ENCODE measurements around the gene SUMO3. TPM values are rescaled to one million over a fixed set of nuclear protein-coding genes. Genes with fewer than 3 reads are reported as not detected.

The SUMO3 gene
- 52.6 and 57.9 TPM in 2 replicates for total RNA-seq (2014; rRNA removed; shearing (Covaris generic))

DNA sequence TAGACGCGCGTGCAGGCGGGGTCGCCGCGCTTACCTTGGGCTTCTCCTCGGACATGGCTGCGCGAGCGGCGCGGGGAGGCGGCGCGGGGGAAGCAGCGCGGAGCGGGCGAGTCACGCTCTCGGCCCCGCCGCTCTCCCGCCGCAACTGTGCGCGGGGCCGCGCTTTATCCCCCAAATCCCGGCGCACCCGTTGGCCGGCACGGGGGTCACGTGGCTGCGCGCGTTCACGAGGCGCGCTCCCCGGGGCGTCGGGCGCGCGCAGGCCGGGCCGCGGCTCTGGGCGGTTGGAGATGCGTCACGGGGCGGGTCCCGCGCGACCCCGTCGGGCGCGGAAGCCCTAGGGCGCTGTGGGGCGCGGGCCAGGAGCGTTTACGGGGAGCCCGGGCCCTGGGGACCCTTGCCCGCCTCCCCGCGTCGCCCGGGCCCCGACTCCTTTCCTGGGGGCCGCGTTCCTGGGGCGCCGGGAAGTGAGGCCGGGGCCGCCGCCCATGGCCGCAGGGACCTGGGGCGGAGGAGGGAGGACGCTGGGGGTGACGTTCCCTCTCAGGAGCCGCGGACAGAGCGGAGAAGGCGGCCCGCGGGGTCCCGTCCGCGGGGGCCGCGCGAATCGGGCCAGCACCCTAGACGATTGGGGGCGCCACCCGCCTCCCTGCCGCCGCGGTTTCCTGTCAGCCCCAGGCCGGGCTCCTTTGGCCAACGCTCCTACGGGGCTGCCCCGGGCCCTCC lies at the start of gene SUMO3:
Gene SUMO3, minus strand, starts transcription at position 149 of the 726 bp plus-strand sequence. Its CDS starts 94 bp downstream, at position 55.

DNA sequence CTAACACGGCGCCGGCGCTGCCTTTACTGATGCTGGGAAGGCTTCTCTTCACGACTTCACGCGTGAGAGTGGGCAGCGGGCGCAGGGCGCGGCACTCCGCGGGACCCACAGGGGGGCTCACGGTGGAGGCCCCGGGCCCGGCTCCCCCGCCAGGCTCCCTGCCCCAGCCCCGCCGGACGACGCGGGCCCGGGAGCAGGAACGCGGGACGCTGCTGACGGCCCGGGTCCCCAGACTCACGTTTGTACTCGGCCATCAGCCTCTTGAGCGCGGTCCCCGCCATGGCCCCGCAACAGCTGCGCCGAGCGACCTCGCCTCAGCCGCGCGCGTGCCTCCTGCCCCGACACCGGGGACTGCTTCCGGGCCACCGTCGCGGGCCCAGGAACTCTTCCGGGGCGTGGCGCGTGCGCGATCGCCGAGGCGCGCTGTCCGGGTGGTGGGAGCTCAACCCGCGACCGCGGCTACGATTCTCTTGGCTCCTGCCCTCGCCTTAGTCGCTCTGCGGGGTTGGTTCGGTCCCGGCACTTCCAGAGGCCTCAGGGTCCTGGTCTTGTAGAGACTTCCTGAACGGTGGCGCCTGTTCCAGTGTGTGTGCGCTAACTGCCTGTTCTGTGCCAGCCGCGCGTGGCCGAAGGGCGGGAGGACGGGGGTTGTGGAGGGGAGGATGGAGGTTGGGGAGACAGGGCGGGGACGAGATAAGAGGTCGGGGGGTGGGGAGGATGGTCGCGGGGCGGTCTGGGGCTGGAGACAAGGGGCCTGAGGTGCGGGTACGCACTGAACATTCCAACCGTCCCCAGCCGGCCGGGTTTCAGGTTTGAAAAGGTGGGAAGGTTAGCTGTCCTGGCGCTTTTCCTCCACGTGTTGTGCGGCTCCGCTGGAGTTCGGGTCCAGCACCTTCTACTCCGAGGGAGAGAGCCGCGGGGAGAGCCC lies 16.1 kb downstream of the SUMO3 start, which contains the start of gene UBE2G2:
Gene UBE2G2, minus strand, starts transcription at position 353 of the 928 bp plus-strand sequence. Its CDS starts 72 bp downstream, at position 281.

Other genes starting within 250 kb of the SUMO3 start
- not detected in 2 replicates for gene KRTAP10-4, start 244.3 kb downstream of the SUMO3 start, total RNA-seq (2014; rRNA removed; shearing (Covaris generic))
- not detected in 2 replicates for gene KRTAP10-5, start 237.5 kb downstream of the SUMO3 start, total RNA-seq (2014; rRNA removed; shearing (Covaris generic))
- not detected in 2 replicates for gene KRTAP10-6, start 225.6 kb downstream of the SUMO3 start, total RNA-seq (2014; rRNA removed; shearing (Covaris generic))
- gene KRTAP10-7, start 217.5 kb downstream of the SUMO3 start, total RNA-seq (2014; rRNA removed; shearing (Covaris generic)): not detected in 2 replicates
- not detected in 2 replicates for gene KRTAP10-8, start 206.0 kb downstream of the SUMO3 start, total RNA-seq (2014; rRNA removed; shearing (Covaris generic))
- gene KRTAP10-9, start 191.0 kb downstream of the SUMO3 start, total RNA-seq (2014; rRNA removed; shearing (Covaris generic)): not detected in 2 replicates
- not detected in 2 replicates for gene KRTAP10-10, start 180.7 kb downstream of the SUMO3 start, total RNA-seq (2014; rRNA removed; shearing (Covaris generic))
- not detected in 2 replicates for gene KRTAP10-11, start 171.6 kb downstream of the SUMO3 start, total RNA-seq (2014; rRNA removed; shearing (Covaris generic))
- not detected in 2 replicates for gene KRTAP12-4, start 163.4 kb downstream of the SUMO3 start, total RNA-seq (2014; rRNA removed; shearing (Covaris generic))
- not detected in 2 replicates for gene KRTAP12-3, start 160.1 kb downstream of the SUMO3 start, total RNA-seq (2014; rRNA removed; shearing (Covaris generic))
- not detected in 2 replicates for gene KRTAP12-2, start 151.1 kb downstream of the SUMO3 start, total RNA-seq (2014; rRNA removed; shearing (Covaris generic))
- not detected in 2 replicates for gene KRTAP12-1, start 135.9 kb downstream of the SUMO3 start, total RNA-seq (2014; rRNA removed; shearing (Covaris generic))
- gene KRTAP10-12, start 120.9 kb downstream of the SUMO3 start, total RNA-seq (2014; rRNA removed; shearing (Covaris generic)): not detected in 2 replicates
- not detected in 2 replicates for gene TSPEAR, start 106.5 kb downstream of the SUMO3 start, total RNA-seq (2014; rRNA removed; shearing (Covaris generic))
- 97.2 and 114 TPM in 2 replicates for gene UBE2G2, start 16.2 kb downstream of the SUMO3 start, total RNA-seq (2014; rRNA removed; shearing (Covaris generic))
- 94.1 and 99.0 TPM in 2 replicates for gene PTTG1IP, start 55.6 kb upstream of the SUMO3 start, total RNA-seq (2014; rRNA removed; shearing (Covaris generic))
- 1.7 and 1.8 TPM in 2 replicates for gene ITGB2, start 102.8 kb upstream of the SUMO3 start, total RNA-seq (2014; rRNA removed; shearing (Covaris generic))
- 40.7 and 46.2 TPM in 2 replicates for gene SLX9, start 122.0 kb upstream of the SUMO3 start, total RNA-seq (2014; rRNA removed; shearing (Covaris generic))

Measured in A375 (cell line).